AG04449 (cell line): ENCODE results near the gene SHISA6.

Experiments used
- CTCF ChIA-PET: fragments of 350-600 bp; formaldehyde crosslinking; extraction: SDS; loops from one replicate; lab custom pipeline; 2021; ENCODE audit warnings: antibody characterized with exemption; lab: Yijun Ruan, JAX
- POLR2A ChIA-PET: fragments of 400-600, 350-600 bp; formaldehyde crosslinking; extraction: SDS; loops from one replicate; lab custom pipeline; 2020; ENCODE audit warnings: antibody characterized with exemption, inconsistent platforms; lab: Yijun Ruan, JAX
- DNase-seq: peaks from one replicate; pipeline ENCODE4 v3.0.0-alpha.2; 2010; ENCODE audit warnings: low read depth, low spot score
- H3K4me3 ChIP-seq: 2 replicates; pipeline ENCODE4 v1.5.1; 2011; ENCODE audit warnings: low read depth, mild to moderate bottlenecking, control low read depth, low read length
- TF ChIP-seq, protein P1 (sequence below): IDR thresholded peaks from one replicate; pipeline ENCODE4 v1.5.1; 2011; ENCODE audit warnings: mild to moderate bottlenecking, moderate library complexity, low read length, control low read depth, inconsistent platforms; ENCODE audit not compliant: insufficient read depth; ENCODE audit errors: missing control alignments

SHISA6 gene

GRCh38 chr17:11495613-11496012 lies 254.6 kb downstream of the SHISA6 start:
- POLR2A ChIA-PET = no interaction called here
- DNase-seq = no peak
- CTCF ChIA-PET = no interaction called here
- TF ChIP-seq, protein P1, sequence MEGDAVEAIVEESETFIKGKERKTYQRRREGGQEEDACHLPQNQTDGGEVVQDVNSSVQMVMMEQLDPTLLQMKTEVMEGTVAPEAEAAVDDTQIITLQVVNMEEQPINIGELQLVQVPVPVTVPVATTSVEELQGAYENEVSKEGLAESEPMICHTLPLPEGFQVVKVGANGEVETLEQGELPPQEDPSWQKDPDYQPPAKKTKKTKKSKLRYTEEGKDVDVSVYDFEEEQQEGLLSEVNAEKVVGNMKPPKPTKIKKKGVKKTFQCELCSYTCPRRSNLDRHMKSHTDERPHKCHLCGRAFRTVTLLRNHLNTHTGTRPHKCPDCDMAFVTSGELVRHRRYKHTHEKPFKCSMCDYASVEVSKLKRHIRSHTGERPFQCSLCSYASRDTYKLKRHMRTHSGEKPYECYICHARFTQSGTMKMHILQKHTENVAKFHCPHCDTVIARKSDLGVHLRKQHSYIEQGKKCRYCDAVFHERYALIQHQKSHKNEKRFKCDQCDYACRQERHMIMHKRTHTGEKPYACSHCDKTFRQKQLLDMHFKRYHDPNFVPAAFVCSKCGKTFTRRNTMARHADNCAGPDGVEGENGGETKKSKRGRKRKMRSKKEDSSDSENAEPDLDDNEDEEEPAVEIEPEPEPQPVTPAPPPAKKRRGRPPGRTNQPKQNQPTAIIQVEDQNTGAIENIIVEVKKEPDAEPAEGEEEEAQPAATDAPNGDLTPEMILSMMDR = no peak
- H3K4me3 ChIP-seq = no peak overlapping the region

DNA sequence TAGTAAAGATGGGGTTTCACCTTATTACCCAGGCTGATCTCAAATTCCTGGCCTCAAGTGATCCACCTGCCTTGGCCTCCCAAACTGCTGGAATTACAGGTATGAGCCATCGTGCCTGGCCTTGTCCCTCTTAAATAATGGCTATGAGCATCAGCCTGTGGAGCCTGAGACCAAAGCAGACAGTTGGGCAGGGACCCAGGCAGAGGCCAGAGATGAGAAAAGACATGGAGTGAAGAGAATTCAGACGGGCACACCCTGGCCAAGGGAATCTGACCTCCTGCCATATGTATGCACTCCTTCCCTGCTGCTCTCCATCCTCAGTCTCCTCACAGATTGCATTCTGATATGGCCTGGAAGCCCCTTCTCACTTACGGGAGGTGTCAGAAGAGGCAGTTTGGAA lies 258.9 kb downstream of the SHISA6 start:
- no peak overlapping the region for H3K4me3 ChIP-seq
- TF ChIP-seq, protein P1 = no peak
- ChIA-PET POLR2A (no interaction called here), CTCF (no interaction called here)
- DNase-seq = no peak

GRCh38 chr17:11503308-11504035 lies 262.5 kb downstream of the SHISA6 start:
- TF ChIP-seq, protein P1 = no peak
- CTCF ChIA-PET = no interaction called here
- H3K4me3 ChIP-seq = no peak overlapping the region
- POLR2A ChIA-PET = no interaction called here
- no peak for DNase-seq

GRCh38 chr17:11506635-11507034 lies 265.6 kb downstream of the SHISA6 start:
- no peak for DNase-seq
- CTCF ChIA-PET = no interaction called here
- POLR2A ChIA-PET = no interaction called here
- H3K4me3 ChIP-seq = no peak overlapping the region
- TF ChIP-seq, protein P1 = no peak

DNA sequence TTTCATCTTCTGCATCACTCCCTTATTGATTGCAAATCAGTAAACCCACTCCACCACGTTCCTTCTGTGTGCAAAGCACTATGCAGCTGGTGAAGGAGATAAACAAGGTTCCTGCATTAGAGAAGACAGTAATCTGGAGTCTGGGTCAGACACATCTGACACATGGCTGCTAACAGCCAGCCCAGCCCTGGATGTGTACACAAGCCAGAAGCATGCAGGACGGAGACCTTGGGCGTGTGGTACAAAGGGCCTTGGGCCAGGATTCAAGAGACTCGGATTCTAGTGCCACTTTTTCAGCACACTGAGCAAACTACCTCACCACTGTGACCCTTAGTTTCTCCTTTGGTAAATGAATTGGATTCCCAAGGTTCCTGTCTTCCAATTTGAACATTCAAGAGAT lies 270.7 kb downstream of the SHISA6 start:
- TF ChIP-seq, protein P1 = no peak
- no peak for DNase-seq
- ChIA-PET POLR2A (no interaction called here), CTCF (no interaction called here)
- H3K4me3 ChIP-seq = no peak overlapping the region

GRCh38 chr17:11514565-11514964 lies 273.6 kb downstream of the SHISA6 start:
- H3K4me3 ChIP-seq = no peak overlapping the region
- POLR2A ChIA-PET = no interaction called here
- CTCF ChIA-PET = no interaction called here
- DNase-seq = no peak
- TF ChIP-seq, protein P1 = no peak
